Astrocyte (in vitro differentiated cells and primary cell): ENCODE data around the gene EYS. TPM values are rescaled to one million over a fixed set of nuclear protein-coding genes. Genes with fewer than 3 reads are reported as not detected.

ENCODE experiments used
- DNase-seq: peaks from one replicate; pipeline ENCODE4 v3.0.0-alpha.2; 2010; ENCODE audit warnings: low read depth
- FAIRE-seq: peaks from 2 replicates; lab custom pipeline; 2011; peaks lifted over from hg19 to GRCh38; lab: Jason Lieb, UNC
- H2AFZ ChIP-seq: 2 replicates; pipeline ENCODE4 v1.6.0; 2012; ENCODE audit warnings: low read depth, low read length, inconsistent platforms
- H3K27ac ChIP-seq: 2 replicates; pipeline ENCODE4 v1.5.1; 2011; ENCODE audit warnings: low read depth, low read length, inconsistent platforms
- H3K27me3 ChIP-seq: 2 replicates; pipeline ENCODE4 v1.6.0; 2011; ENCODE audit warnings: low read length, inconsistent platforms; ENCODE audit not compliant: insufficient read depth
- H3K36me3 ChIP-seq: 2 replicates; pipeline ENCODE4 v1.5.1; 2011; ENCODE audit warnings: low read length, inconsistent platforms; ENCODE audit not compliant: insufficient read depth
- H3K4me1 ChIP-seq: 2 replicates; pipeline ENCODE4 v1.5.1; 2011; ENCODE audit warnings: low read length, inconsistent platforms; ENCODE audit not compliant: insufficient read depth
- H3K4me2 ChIP-seq: 2 replicates; pipeline ENCODE4 v1.6.0; 2012; ENCODE audit warnings: low read length, inconsistent platforms
- H3K4me3 ChIP-seq: 2 replicates; pipeline ENCODE4 v1.5.1; 2011; ENCODE audit warnings: low read depth, mild to moderate bottlenecking, low read length, inconsistent platforms; ENCODE audit not compliant: insufficient read depth
- H3K79me2 ChIP-seq: 2 replicates; pipeline ENCODE4 v1.6.0; 2012; ENCODE audit warnings: mild to moderate bottlenecking, low read length, inconsistent platforms; ENCODE audit not compliant: insufficient read depth
- H3K9ac ChIP-seq: 2 replicates; pipeline ENCODE4 v1.6.0; 2012; ENCODE audit warnings: mild to moderate bottlenecking, low read length, inconsistent platforms
- H3K9me3 ChIP-seq: 2 replicates; pipeline ENCODE4 v1.5.1; 2012; ENCODE audit warnings: low read depth, mild to moderate bottlenecking, low read length, inconsistent platforms; ENCODE audit not compliant: insufficient read depth
- H4K20me1 ChIP-seq: 2 replicates; pipeline ENCODE4 v1.6.0; 2012; ENCODE audit warnings: low read length, inconsistent platforms; ENCODE audit not compliant: insufficient read depth
- H3K27ac Mint-ChIP-seq: one replicate; pipeline ENCODE4 v1.8.0; 2021; ENCODE audit warnings: mild to moderate bottlenecking, mixed read lengths; ENCODE audit not compliant: unreplicated experiment
- H3K27me3 Mint-ChIP-seq: one replicate; pipeline ENCODE4 v1.8.0; 2021; ENCODE audit warnings: low read depth, mixed read lengths; ENCODE audit not compliant: unreplicated experiment
- H3K36me3 Mint-ChIP-seq: one replicate; pipeline ENCODE4 v1.8.0; 2021; ENCODE audit warnings: low read depth, mixed read lengths; ENCODE audit not compliant: unreplicated experiment
- H3K4me1 Mint-ChIP-seq: one replicate; pipeline ENCODE4 v1.8.0; 2021; ENCODE audit warnings: low read depth, mixed read lengths; ENCODE audit not compliant: unreplicated experiment
- H3K4me3 Mint-ChIP-seq: one replicate; pipeline ENCODE4 v1.8.0; 2021; ENCODE audit warnings: mild to moderate bottlenecking, moderate library complexity, mixed read lengths; ENCODE audit not compliant: unreplicated experiment
- H3K9me3 Mint-ChIP-seq: one replicate; pipeline ENCODE4 v1.8.0; 2021; ENCODE audit warnings: mild to moderate bottlenecking, mixed read lengths; ENCODE audit not compliant: unreplicated experiment
- EZH2 ChIP-seq: IDR thresholded peaks from 2 replicates; pipeline ENCODE4 v1.6.1; 2012; ENCODE audit warnings: mild to moderate bottlenecking, low read length, inconsistent platforms; ENCODE audit not compliant: insufficient read depth
- total RNA-seq: library from RNA; stranded (reverse); gene quantifications from 2 replicates; pipeline ENCODE4 v1.2.1, GENCODE V29; 2021
- TF ChIP-seq, protein P1 (sequence below): IDR thresholded peaks from 2 replicates; pipeline ENCODE4 v1.5.1; 2011; ENCODE audit warnings: low read depth, mild to moderate bottlenecking, inconsistent platforms, low read length, moderate library complexity; ENCODE audit not compliant: insufficient read depth

The EYS gene
- total RNA-seq, 1 donor from 2014 or later = 0.16 TPM

DNA sequence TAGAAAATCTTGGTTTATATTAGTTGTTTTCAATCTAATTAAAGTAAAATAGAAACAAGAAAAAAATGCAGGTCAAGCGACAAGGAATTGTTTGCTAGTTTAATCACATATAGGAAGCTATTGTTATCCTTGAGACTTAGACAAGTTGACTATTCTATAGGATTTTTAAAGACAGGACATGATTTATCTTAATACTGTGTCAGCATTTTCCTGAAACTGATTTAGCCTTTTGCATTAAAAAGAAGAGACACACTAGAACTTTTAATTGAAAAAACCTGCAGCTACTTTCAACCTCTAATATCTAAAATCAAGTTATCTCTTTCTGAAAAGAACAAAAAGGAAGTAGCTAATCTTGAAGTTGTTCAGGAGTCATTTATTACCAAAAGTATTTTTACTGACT is 1825.2 kb downstream of the EYS start:
- H3K4me3 Mint-ChIP-seq = no peak overlapping the region
- Histone ChIP-seq H3K4me3 (no peak overlapping the region), H3K79me2 (no peaks in the 10 kb centered on the region), H3K9ac (no peak overlapping the region), H3K27me3 (no peaks in the 10 kb centered on the region), H3K4me1 (no peaks in the 10 kb centered on the region), H2AFZ (no peak overlapping the region), H3K9me3 (no peaks in the 10 kb centered on the region), H3K36me3 (no peaks in the 10 kb centered on the region), H3K4me2 (no peak overlapping the region), H4K20me1 (no peaks in the 10 kb centered on the region), H3K27ac (no peak overlapping the region)
- H3K4me1 Mint-ChIP-seq = no peaks in the 10 kb centered on the region
- H3K27ac Mint-ChIP-seq = no peak overlapping the region
- TF ChIP-seq, protein P1, sequence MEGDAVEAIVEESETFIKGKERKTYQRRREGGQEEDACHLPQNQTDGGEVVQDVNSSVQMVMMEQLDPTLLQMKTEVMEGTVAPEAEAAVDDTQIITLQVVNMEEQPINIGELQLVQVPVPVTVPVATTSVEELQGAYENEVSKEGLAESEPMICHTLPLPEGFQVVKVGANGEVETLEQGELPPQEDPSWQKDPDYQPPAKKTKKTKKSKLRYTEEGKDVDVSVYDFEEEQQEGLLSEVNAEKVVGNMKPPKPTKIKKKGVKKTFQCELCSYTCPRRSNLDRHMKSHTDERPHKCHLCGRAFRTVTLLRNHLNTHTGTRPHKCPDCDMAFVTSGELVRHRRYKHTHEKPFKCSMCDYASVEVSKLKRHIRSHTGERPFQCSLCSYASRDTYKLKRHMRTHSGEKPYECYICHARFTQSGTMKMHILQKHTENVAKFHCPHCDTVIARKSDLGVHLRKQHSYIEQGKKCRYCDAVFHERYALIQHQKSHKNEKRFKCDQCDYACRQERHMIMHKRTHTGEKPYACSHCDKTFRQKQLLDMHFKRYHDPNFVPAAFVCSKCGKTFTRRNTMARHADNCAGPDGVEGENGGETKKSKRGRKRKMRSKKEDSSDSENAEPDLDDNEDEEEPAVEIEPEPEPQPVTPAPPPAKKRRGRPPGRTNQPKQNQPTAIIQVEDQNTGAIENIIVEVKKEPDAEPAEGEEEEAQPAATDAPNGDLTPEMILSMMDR = no peak
- no peak for TF ChIP-seq EZH2
- H3K9me3 Mint-ChIP-seq = no peaks in the 10 kb centered on the region
- no peaks in the 10 kb centered on the region for H3K27me3 Mint-ChIP-seq
- DNase-seq = no peak
- no peaks in the 10 kb centered on the region for H3K36me3 Mint-ChIP-seq
- FAIRE-seq = no peak

DNA sequence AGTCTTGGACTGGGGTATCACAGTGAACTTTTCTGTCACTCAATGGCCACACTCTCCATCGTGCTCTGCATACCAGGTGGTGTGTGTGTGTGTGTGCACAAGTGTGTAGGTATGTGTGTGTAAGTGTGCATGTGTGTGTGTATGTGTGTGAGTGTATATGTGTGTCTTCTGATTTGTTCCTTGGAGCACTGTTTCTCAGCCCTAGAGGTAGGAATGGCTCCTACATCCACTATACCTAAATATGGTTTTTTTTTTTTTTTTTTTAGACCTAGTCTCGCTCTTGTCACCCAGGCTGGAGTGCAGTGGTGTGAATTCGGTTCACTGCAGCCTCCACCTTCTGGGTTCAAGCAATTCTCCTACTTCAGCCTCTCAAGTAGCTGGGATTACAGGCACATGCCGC is 1834.8 kb downstream of the EYS start:
- no peaks in the 10 kb centered on the region for H3K36me3 Mint-ChIP-seq
- FAIRE-seq (no peak), DNase-seq (no peak)
- Histone ChIP-seq H4K20me1 (no peaks in the 10 kb centered on the region), H3K9me3 (no peaks in the 10 kb centered on the region), H3K36me3 (no peaks in the 10 kb centered on the region), H3K27me3 (no peaks in the 10 kb centered on the region), H2AFZ (no peak overlapping the region), H3K4me1 (no peaks in the 10 kb centered on the region), H3K4me2 (no peak overlapping the region), H3K9ac (no peak overlapping the region), H3K27ac (no peak overlapping the region), H3K4me3 (no peak overlapping the region), H3K79me2 (no peaks in the 10 kb centered on the region)
- H3K4me1 Mint-ChIP-seq = no peaks in the 10 kb centered on the region
- no peaks in the 10 kb centered on the region for H3K27me3 Mint-ChIP-seq
- no peak overlapping the region for H3K27ac Mint-ChIP-seq
- TF ChIP-seq, protein P1 = no peak
- TF ChIP-seq EZH2 = no peak
- H3K4me3 Mint-ChIP-seq = no peak overlapping the region
- peaks cover 4% of the 10 kb centered on the region for H3K9me3 Mint-ChIP-seq

DNA sequence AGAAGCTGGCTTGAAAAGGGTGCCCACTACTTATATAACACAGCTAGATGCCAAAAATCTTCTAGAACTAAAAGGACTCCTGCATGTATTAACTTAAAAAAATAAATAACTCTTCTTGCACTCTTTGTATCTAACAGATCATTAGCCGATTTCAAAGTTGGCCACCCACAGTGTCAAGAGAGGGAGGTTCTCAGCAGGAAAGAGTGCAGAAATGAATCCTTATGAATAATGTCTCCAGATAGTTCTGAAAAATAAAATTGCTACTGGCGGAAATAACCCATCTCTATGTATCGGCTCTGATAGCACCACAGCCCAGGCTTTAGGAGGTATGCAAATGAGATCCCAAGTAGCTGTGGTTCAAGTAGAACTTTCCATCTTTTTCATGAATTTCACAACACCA is 1838.7 kb downstream of the EYS start:
- no peak overlapping the region for H3K27ac Mint-ChIP-seq

More for the DNA sequence above, 1838.7 kb downstream of the EYS start:
- Histone ChIP-seq H3K9me3 (no peaks in the 10 kb centered on the region), H2AFZ (no peak overlapping the region), H3K27ac (no peak overlapping the region), H3K79me2 (no peaks in the 10 kb centered on the region), H3K36me3 (no peaks in the 10 kb centered on the region), H3K9ac (no peak overlapping the region), H3K4me1 (no peaks in the 10 kb centered on the region), H3K4me3 (no peak overlapping the region), H4K20me1 (no peaks in the 10 kb centered on the region), H3K4me2 (no peak overlapping the region), H3K27me3 (no peaks in the 10 kb centered on the region)
- Mint-ChIP-seq H3K4me3 (no peak overlapping the region), H3K36me3 (no peaks in the 10 kb centered on the region), H3K4me1 (no peaks in the 10 kb centered on the region), H3K27me3 (no peaks in the 10 kb centered on the region), H3K9me3 (peaks cover 2% of the 10 kb centered on the region)
- TF ChIP-seq, protein P1 = no peak
- no peak for TF ChIP-seq EZH2
- DNase-seq (no peak), FAIRE-seq (no peak)
